Measurements from ENCODE around the gene C9orf152.

The C9orf152 gene

GRCh38 chr9:110186254-110186653 lies 21.7 kb downstream of the C9orf152 start:
- Histone ChIP-seq H3K27me3 (no peaks in the 10 kb centered on the region), H3K4me3 (ENCODE audit: low read depth, low read length) (no peak overlapping the region), H3K9me3 (no peaks in the 10 kb centered on the region), H3K4me1 (no peaks in the 10 kb centered on the region), H3K36me3 (no peaks in the 10 kb centered on the region)
- TF ChIP-seq CTCF (IDR thresholded peaks at IDR 0.05; ENCODE audit: low read depth, low read length) = no peak
- DNase-seq = no peak

- no peak for TF ChIP-seq CTCF (IDR thresholded peaks at IDR 0.05; ENCODE audit: low read depth, low read length)
- H3K27me3 ChIP-seq = no peaks in the 10 kb centered on the region
- H3K4me3 ChIP-seq (ENCODE audit: low read depth, low read length) = no peak overlapping the region
- H3K4me1 ChIP-seq = no peaks in the 10 kb centered on the region
- no peak for DNase-seq
- no peaks in the 10 kb centered on the region for H3K9me3 ChIP-seq
- H3K36me3 ChIP-seq = no peaks in the 10 kb centered on the region
Observed at GRCh38 chr9:110185806-110186205, 22.2 kb downstream of the C9orf152 start.

GRCh38 chr9:110183208-110184145 lies 24.5 kb downstream of the C9orf152 start:
- Histone ChIP-seq H3K4me1 (no peaks in the 10 kb centered on the region), H3K4me3 (ENCODE audit: low read depth, low read length) (no peak overlapping the region), H3K27me3 (no peaks in the 10 kb centered on the region), H3K36me3 (no peaks in the 10 kb centered on the region), H3K9me3 (no peaks in the 10 kb centered on the region)
- TF ChIP-seq CTCF (IDR thresholded peaks at IDR 0.05; ENCODE audit: low read depth, low read length) = peak; percentile 83
- peak; percentile 70 for DNase-seq

- DNase-seq = no peak
- H3K27me3 ChIP-seq = no peaks in the 10 kb centered on the region
Observed at GRCh38 chr9:110180511-110181434, 27.2 kb downstream of the C9orf152 start.

GRCh38 chr9:110179734-110180133 lies 28.2 kb downstream of the C9orf152 start:
- no peak for TF ChIP-seq CTCF (IDR thresholded peaks at IDR 0.05; ENCODE audit: low read depth, low read length)
- H3K4me1 ChIP-seq = no peaks in the 10 kb centered on the region
- no peaks in the 10 kb centered on the region for H3K36me3 ChIP-seq
- DNase-seq = no peak
- no peaks in the 10 kb centered on the region for H3K27me3 ChIP-seq
- no peaks in the 10 kb centered on the region; the same call in 1 of the 2 replicates for H3K9me3 ChIP-seq
- H3K4me3 ChIP-seq (ENCODE audit: low read depth, low read length) = no peak overlapping the region

More at GRCh38 chr9:110180511-110181434, 27.2 kb downstream of the C9orf152 start:
- TF ChIP-seq CTCF (IDR thresholded peaks at IDR 0.05; ENCODE audit: low read depth, low read length) = no peak
- Histone ChIP-seq H3K9me3 (no peaks in the 10 kb centered on the region), H3K4me3 (ENCODE audit: low read depth, low read length) (no peak overlapping the region), H3K36me3 (no peaks in the 10 kb centered on the region), H3K4me1 (no peaks in the 10 kb centered on the region)
